HEK293 (cell line): Measurements from ENCODE around the gene CCDC144A.

Source experiments
- BCL11B ChIP-seq: fragments of 450-650 bp; formaldehyde crosslinking; IDR thresholded peaks from 2 replicates; pipeline ENCODE4 v1.5.1; 2016; ENCODE audit warnings: low read depth, missing biosample characterization, missing genetic modification characterization
- MZF1 ChIP-seq: fragments of 450-650 bp; formaldehyde crosslinking; IDR thresholded peaks from 2 replicates; pipeline ENCODE4 v1.5.1; 2017; ENCODE audit warnings: missing biosample characterization, missing genetic modification characterization, borderline replicate concordance
- SCRT1 ChIP-seq: fragments of 450-650 bp; formaldehyde crosslinking; IDR thresholded peaks from 2 replicates; pipeline ENCODE4 v1.5.1; 2016; ENCODE audit warnings: missing biosample characterization, missing genetic modification characterization, borderline replicate concordance
- SCRT2 ChIP-seq: fragments of 450-650 bp; formaldehyde crosslinking; IDR thresholded peaks from 2 replicates; pipeline ENCODE4 v1.5.1; 2016; ENCODE audit warnings: missing biosample characterization, missing genetic modification characterization
- TCF7L2 ChIP-seq: IDR thresholded peaks from 2 replicates; pipeline ENCODE4 v1.6.1; 2011; ENCODE audit warnings: low read depth, mild to moderate bottlenecking, inconsistent platforms, low read length, moderate library complexity, borderline replicate concordance
- ZFP69B ChIP-seq: fragments of 450-650 bp; formaldehyde crosslinking; IDR thresholded peaks from 2 replicates; pipeline ENCODE4 v1.5.1; 2016; ENCODE audit warnings: missing biosample characterization, missing genetic modification characterization
- ZNF121 ChIP-seq: fragments of 450-650 bp; formaldehyde crosslinking; IDR thresholded peaks from 2 replicates; pipeline ENCODE4 v1.5.1; 2016; ENCODE audit warnings: missing biosample characterization, missing genetic modification characterization
- ZNF146 ChIP-seq: fragments of 450-650 bp; formaldehyde crosslinking; IDR thresholded peaks from 2 replicates; pipeline ENCODE4 v1.5.1; 2016; ENCODE audit warnings: missing biosample characterization, missing genetic modification characterization
- ZNF169 ChIP-seq: fragments of 450-650 bp; formaldehyde crosslinking; IDR thresholded peaks from 2 replicates; pipeline ENCODE4 v1.5.1; 2016; ENCODE audit warnings: missing biosample characterization, missing genetic modification characterization
- ZNF174 ChIP-seq: fragments of 450-650 bp; formaldehyde crosslinking; IDR thresholded peaks from 2 replicates; pipeline ENCODE4 v1.5.0; 2017; ENCODE audit warnings: missing biosample characterization, mild to moderate bottlenecking, missing genetic modification characterization
- ZNF239 ChIP-seq: fragments of 450-650 bp; formaldehyde crosslinking; IDR thresholded peaks from 2 replicates; pipeline ENCODE4 v1.5.1; 2016; ENCODE audit warnings: missing biosample characterization, missing genetic modification characterization
- ZNF266 ChIP-seq: fragments of 450-650 bp; formaldehyde crosslinking; IDR thresholded peaks from 2 replicates; pipeline ENCODE4 v1.5.1; 2016; ENCODE audit warnings: missing biosample characterization, missing genetic modification characterization, low read depth
- ZNF391 ChIP-seq: fragments of 450-650 bp; formaldehyde crosslinking; IDR thresholded peaks from 2 replicates; pipeline ENCODE4 v1.5.1; 2016; ENCODE audit warnings: low read depth, missing biosample characterization, missing genetic modification characterization, borderline replicate concordance
- ZNF394 ChIP-seq: fragments of 450-650 bp; formaldehyde crosslinking; IDR thresholded peaks from 2 replicates; pipeline ENCODE4 v1.5.1; 2016; ENCODE audit warnings: missing biosample characterization, missing genetic modification characterization, mild to moderate bottlenecking, moderate library complexity, borderline replicate concordance
- ZNF501 ChIP-seq: fragments of 450-650 bp; formaldehyde crosslinking; IDR thresholded peaks from 2 replicates; pipeline ENCODE4 v1.5.1; 2016; ENCODE audit warnings: missing biosample characterization, missing genetic modification characterization
- ZNF560 ChIP-seq: fragments of 450-650 bp; formaldehyde crosslinking; IDR thresholded peaks from 2 replicates; pipeline ENCODE4 v1.5.1; 2017; ENCODE audit warnings: missing biosample characterization, missing genetic modification characterization, borderline replicate concordance
- ZNF561 ChIP-seq: fragments of 450-650 bp; IDR thresholded peaks from 2 replicates; pipeline ENCODE4 v1.5.1; 2018; ENCODE audit warnings: missing biosample characterization, missing genetic modification characterization, borderline replicate concordance
- ZNF639 ChIP-seq: fragments of 450-650 bp; formaldehyde crosslinking; IDR thresholded peaks from 2 replicates; pipeline ENCODE4 v1.5.1; 2016; ENCODE audit warnings: missing biosample characterization, missing genetic modification characterization
- ZNF654 ChIP-seq: fragments of 450-650 bp; formaldehyde crosslinking; IDR thresholded peaks from 2 replicates; pipeline ENCODE4 v1.5.1; 2016; ENCODE audit warnings: low read depth, missing biosample characterization, missing genetic modification characterization
- ZNF658 ChIP-seq: fragments of 450-650 bp; formaldehyde crosslinking; IDR thresholded peaks from 2 replicates; pipeline ENCODE4; 2016; ENCODE audit warnings: missing biosample characterization, missing genetic modification characterization
- ZNF660 ChIP-seq: fragments of 450-650 bp; IDR thresholded peaks from 2 replicates; pipeline ENCODE4 v1.5.1; 2018; ENCODE audit warnings: missing biosample characterization, mild to moderate bottlenecking, missing genetic modification characterization
- ZNF701 ChIP-seq: fragments of 450-650 bp; formaldehyde crosslinking; IDR thresholded peaks from 2 replicates; pipeline ENCODE4 v1.5.1; 2016; ENCODE audit warnings: missing biosample characterization, missing genetic modification characterization
- ZNF776 ChIP-seq: fragments of 450-650 bp; formaldehyde crosslinking; IDR thresholded peaks from 2 replicates; pipeline ENCODE4 v1.5.0; 2017; ENCODE audit warnings: missing biosample characterization, missing genetic modification characterization, borderline replicate concordance
- ZNF785 ChIP-seq: fragments of 450-650 bp; formaldehyde crosslinking; IDR thresholded peaks from 2 replicates; pipeline ENCODE4 v1.5.1; 2016; ENCODE audit warnings: missing biosample characterization, missing genetic modification characterization
- TF ChIP-seq, protein P1 (sequence below): sonication (generic); formaldehyde crosslinking; IDR thresholded peaks from 2 replicates; pipeline ENCODE4 v1.8.1; 2022; ENCODE audit warnings: mild to moderate bottlenecking, moderate library complexity, missing genetic modification reagents
- TF ChIP-seq, protein P2 (sequence below): fragments of 450-650 bp; formaldehyde crosslinking; IDR thresholded peaks from 2 replicates; pipeline ENCODE4 v1.5.1; 2016; ENCODE audit warnings: missing biosample characterization, missing genetic modification characterization
- TF ChIP-seq, protein P3 (sequence below): fragments of 450-650 bp; formaldehyde crosslinking; IDR thresholded peaks from 2 replicates; pipeline ENCODE4 v1.5.1; 2017; ENCODE audit warnings: missing biosample characterization, missing genetic modification characterization
- TF ChIP-seq, protein P4 (sequence below): fragments of 450-650 bp; formaldehyde crosslinking; conservative IDR thresholded peaks from 2 replicates; pipeline ENCODE4 v1.5.1; 2016; ENCODE audit warnings: low read depth, missing biosample characterization, missing genetic modification characterization

The CCDC144A gene

GRCh38 chr17:16653367-16654041 is 36.5 kb upstream of the CCDC144A start, which contains the start of gene ZNF624 (continued):
- 0 out of 2 replicates have a peak, but pooled peaks have one; percentile 40 for TF ChIP-seq ZNF391 (tag by site-specific recombination)
- TF ChIP-seq ZNF658, result no peak
- TF ChIP-seq, protein P1, sequence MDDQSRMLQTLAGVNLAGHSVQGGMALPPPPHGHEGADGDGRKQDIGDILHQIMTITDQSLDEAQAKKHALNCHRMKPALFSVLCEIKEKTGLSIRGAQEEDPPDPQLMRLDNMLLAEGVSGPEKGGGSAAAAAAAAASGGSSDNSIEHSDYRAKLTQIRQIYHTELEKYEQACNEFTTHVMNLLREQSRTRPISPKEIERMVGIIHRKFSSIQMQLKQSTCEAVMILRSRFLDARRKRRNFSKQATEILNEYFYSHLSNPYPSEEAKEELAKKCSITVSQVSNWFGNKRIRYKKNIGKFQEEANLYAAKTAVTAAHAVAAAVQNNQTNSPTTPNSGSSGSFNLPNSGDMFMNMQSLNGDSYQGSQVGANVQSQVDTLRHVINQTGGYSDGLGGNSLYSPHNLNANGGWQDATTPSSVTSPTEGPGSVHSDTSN, result peak; percentile 79; the same call in 1 of the 2 replicates
- no peak for TF ChIP-seq ZNF639 (tag by site-specific recombination)
- no peak for TF ChIP-seq TCF7L2
- no peak for TF ChIP-seq ZNF121 (tag by site-specific recombination)
- TF ChIP-seq ZNF560, result peak; percentile 17; the same call in 1 of the 2 replicates
- TF ChIP-seq, protein P2, sequence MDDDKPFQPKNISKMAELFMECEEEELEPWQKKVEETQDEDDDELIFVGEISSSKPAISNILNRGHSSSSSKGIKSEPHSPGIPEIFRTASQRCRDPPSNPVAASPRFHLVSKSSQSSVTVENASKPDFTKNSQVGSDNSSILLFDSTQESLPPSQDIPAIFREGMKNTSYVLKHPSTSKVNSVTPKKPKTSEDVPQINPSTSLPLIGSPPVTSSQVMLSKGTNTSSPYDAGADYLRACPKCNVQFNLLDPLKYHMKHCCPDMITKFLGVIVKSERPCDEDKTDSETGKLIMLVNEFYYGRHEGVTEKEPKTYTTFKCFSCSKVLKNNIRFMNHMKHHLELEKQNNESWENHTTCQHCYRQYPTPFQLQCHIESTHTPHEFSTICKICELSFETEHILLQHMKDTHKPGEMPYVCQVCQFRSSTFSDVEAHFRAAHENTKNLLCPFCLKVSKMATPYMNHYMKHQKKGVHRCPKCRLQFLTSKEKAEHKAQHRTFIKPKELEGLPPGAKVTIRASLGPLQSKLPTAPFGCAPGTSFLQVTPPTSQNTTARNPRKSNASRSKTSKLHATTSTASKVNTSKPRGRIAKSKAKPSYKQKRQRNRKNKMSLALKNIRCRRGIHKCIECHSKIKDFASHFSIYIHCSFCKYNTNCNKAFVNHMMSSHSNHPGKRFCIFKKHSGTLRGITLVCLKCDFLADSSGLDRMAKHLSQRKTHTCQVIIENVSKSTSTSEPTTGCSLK, result no peak
- no peak for TF ChIP-seq ZNF785 (tag by site-specific recombination)
- TF ChIP-seq, protein P3, sequence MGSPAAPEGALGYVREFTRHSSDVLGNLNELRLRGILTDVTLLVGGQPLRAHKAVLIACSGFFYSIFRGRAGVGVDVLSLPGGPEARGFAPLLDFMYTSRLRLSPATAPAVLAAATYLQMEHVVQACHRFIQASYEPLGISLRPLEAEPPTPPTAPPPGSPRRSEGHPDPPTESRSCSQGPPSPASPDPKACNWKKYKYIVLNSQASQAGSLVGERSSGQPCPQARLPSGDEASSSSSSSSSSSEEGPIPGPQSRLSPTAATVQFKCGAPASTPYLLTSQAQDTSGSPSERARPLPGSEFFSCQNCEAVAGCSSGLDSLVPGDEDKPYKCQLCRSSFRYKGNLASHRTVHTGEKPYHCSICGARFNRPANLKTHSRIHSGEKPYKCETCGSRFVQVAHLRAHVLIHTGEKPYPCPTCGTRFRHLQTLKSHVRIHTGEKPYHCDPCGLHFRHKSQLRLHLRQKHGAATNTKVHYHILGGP, result no peak
- TF ChIP-seq ZFP69B (tag by site-specific recombination), result peak; percentile 15; the same call in 1 of the 2 replicates
- TF ChIP-seq, protein P4, sequence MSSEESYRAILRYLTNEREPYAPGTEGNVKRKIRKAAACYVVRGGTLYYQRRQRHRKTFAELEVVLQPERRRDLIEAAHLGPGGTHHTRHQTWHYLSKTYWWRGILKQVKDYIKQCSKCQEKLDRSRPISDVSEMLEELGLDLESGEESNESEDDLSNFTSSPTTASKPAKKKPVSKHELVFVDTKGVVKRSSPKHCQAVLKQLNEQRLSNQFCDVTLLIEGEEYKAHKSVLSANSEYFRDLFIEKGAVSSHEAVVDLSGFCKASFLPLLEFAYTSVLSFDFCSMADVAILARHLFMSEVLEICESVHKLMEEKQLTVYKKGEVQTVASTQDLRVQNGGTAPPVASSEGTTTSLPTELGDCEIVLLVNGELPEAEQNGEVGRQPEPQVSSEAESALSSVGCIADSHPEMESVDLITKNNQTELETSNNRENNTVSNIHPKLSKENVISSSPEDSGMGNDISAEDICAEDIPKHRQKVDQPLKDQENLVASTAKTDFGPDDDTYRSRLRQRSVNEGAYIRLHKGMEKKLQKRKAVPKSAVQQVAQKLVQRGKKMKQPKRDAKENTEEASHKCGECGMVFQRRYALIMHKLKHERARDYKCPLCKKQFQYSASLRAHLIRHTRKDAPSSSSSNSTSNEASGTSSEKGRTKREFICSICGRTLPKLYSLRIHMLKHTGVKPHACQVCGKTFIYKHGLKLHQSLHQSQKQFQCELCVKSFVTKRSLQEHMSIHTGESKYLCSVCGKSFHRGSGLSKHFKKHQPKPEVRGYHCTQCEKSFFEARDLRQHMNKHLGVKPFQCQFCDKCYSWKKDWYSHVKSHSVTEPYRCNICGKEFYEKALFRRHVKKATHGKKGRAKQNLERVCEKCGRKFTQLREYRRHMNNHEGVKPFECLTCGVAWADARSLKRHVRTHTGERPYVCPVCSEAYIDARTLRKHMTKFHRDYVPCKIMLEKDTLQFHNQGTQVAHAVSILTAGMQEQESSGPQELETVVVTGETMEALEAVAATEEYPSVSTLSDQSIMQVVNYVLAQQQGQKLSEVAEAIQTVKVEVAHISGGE (tag by site-specific recombination), result 0 out of 2 replicates have a peak, but pooled peaks have one; percentile 36
- TF ChIP-seq MZF1 (tag by site-specific recombination), result no peak
- TF ChIP-seq ZNF660 (tag by site-specific recombination), result peak; percentile 74
- TF ChIP-seq ZNF501 (tag by site-specific recombination), result no peak; the same call in 1 of the 2 replicates
- no peak for TF ChIP-seq ZNF266 (tag by site-specific recombination)
- TF ChIP-seq ZNF654 (tag by site-specific recombination), result no peak
- TF ChIP-seq ZNF174, result no peak
- no peak for TF ChIP-seq SCRT1 (tag by site-specific recombination)
- 0 out of 2 replicates have a peak, but pooled peaks have one; percentile 3 for TF ChIP-seq ZNF146 (tag by site-specific recombination)
- peak; percentile 65; the same call in 1 of the 2 replicates for TF ChIP-seq ZNF561 (tag by site-specific recombination)
- no peak for TF ChIP-seq ZNF776 (tag by site-specific recombination)
- no peak for TF ChIP-seq ZNF239 (tag by site-specific recombination)
- no peak for TF ChIP-seq ZNF701 (tag by site-specific recombination)
- no peak for TF ChIP-seq ZNF169 (tag by site-specific recombination)
- no peak for TF ChIP-seq SCRT2 (tag by site-specific recombination)
- 0 out of 2 replicates have a peak, but pooled peaks have one; percentile 13 for TF ChIP-seq ZNF394 (tag by site-specific recombination)
- TF ChIP-seq BCL11B (tag by site-specific recombination), result no peak
